GM18505 (cell line): Measurements from ENCODE around the gene GEMIN4.
"Not testable (repeated sequence)": the region's sequence is repeated elsewhere in the genome, so short reads cannot be mapped to it uniquely, and the experiment has no call there.

Experiments
- ATAC-seq: cut with Tn5 transposase; IDR thresholded peaks from one replicate; pipeline ENCODE4 v1.9.1; 2021; ENCODE audit not compliant: unreplicated experiment
- POLR2A ChIP-seq: IDR thresholded peaks from 4 replicates; pipeline ENCODE4 v1.6.1; 2011; ENCODE audit warnings: borderline replicate concordance; ENCODE audit not compliant: insufficient read depth, insufficient read length; ENCODE audit errors: extremely low read depth

The GEMIN4 gene

GRCh38 chr17:720706-721539 lies 31.1 kb downstream of the GEMIN4 start:
- no peak for ATAC-seq
- no peak for TF ChIP-seq POLR2A

- TF ChIP-seq POLR2A, result no peak
- ATAC-seq, result no peak
Observed at GRCh38 chr17:718075-718474, 34.0 kb downstream of the GEMIN4 start.

GRCh38 chr17:708132-708531 lies 43.9 kb downstream of the GEMIN4 start:
- no peak for ATAC-seq
- TF ChIP-seq POLR2A, result no peak

GRCh38 chr17:705863-706262 lies 46.2 kb downstream of the GEMIN4 start:
- no peak for ATAC-seq
- no peak for TF ChIP-seq POLR2A

GRCh38 chr17:705011-705410 lies 47.1 kb downstream of the GEMIN4 start:
- no peak for ATAC-seq
- TF ChIP-seq POLR2A, result no peak

GRCh38 chr17:704111-704864 lies 47.8 kb downstream of the GEMIN4 start:
- no peak for TF ChIP-seq POLR2A
- ATAC-seq, result no peak

GRCh38 chr17:703081-703875 lies 48.8 kb downstream of the GEMIN4 start:
- ATAC-seq, result no peak
- no peak for TF ChIP-seq POLR2A

GRCh38 chr17:700504-701094 lies 51.5 kb downstream of the GEMIN4 start:
- no peak for ATAC-seq
- TF ChIP-seq POLR2A, result no peak

- no peak for ATAC-seq
- TF ChIP-seq POLR2A, result no peak
Observed at GRCh38 chr17:699345-699744, 52.7 kb downstream of the GEMIN4 start.

GRCh38 chr17:698096-698495 lies 54.0 kb downstream of the GEMIN4 start:
- not testable (repeated sequence) for ATAC-seq

- no peak for TF ChIP-seq POLR2A
- no peak for ATAC-seq
Observed at GRCh38 chr17:697682-698081, 54.4 kb downstream of the GEMIN4 start.

- TF ChIP-seq POLR2A, result no peak
- ATAC-seq, result no peak
Observed at GRCh38 chr17:696369-696768, 55.7 kb downstream of the GEMIN4 start.
